Mononuclear cell (primary cell): ENCODE results near the gene TAS2R3. TPM values are rescaled to one million over a fixed set of nuclear protein-coding genes. Genes with fewer than 3 reads are reported as not detected.

Source experiments
- H3K27me3 ChIP-seq: 2 replicates; pipeline ENCODE4 v1.6.0; 2011; ENCODE audit warnings: low read length, control low read depth; ENCODE audit not compliant: insufficient read depth
- H3K4me1 ChIP-seq: 2 replicates; pipeline ENCODE4 v1.5.1; 2011; ENCODE audit warnings: mild to moderate bottlenecking, low read length, control low read depth; ENCODE audit not compliant: insufficient read depth
- H3K4me3 ChIP-seq: 2 replicates; pipeline ENCODE4 v1.5.1; 2011; ENCODE audit warnings: mild to moderate bottlenecking, low read length, moderate library complexity
- H3K9me3 ChIP-seq: 2 replicates; pipeline ENCODE4 v1.5.1; 2011; ENCODE audit warnings: low read depth, mild to moderate bottlenecking, control low read depth, low read length
- total RNA-seq: library from RNA; depleted of rRNA; stranded (reverse); fragments of >200 nt; gene quantifications from one replicate; pipeline ENCODE4 v1.2.3, GENCODE V29; 2012

The TAS2R3 gene, protein sequence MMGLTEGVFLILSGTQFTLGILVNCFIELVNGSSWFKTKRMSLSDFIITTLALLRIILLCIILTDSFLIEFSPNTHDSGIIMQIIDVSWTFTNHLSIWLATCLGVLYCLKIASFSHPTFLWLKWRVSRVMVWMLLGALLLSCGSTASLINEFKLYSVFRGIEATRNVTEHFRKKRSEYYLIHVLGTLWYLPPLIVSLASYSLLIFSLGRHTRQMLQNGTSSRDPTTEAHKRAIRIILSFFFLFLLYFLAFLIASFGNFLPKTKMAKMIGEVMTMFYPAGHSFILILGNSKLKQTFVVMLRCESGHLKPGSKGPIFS
- 0.73 TPM for total RNA-seq

DNA sequence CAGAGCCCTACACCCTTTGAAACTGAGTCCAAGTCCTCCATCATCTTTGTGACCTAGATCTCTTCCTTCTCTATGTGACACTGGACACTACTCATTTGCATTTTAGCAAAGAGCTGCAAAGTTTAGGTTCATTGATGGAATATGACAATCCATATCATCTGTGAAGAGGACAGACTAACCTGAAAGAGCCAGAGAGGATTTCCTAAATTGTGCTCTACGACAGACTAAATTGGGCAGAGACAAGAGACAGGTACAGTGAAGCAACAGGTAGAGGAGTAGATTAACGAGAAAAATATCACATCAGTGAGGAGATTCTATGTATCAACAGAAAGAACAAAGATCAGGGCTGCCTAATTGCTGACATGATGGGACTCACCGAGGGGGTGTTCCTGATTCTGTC, at the start of gene TAS2R3:
TSS of gene TAS2R3 (plus strand) at position 301 of the 400 bp plus-strand sequence. CDS start at position 363, 62 bp downstream.
- no peaks in the 10 kb centered on the region for H3K9me3 ChIP-seq
- H3K4me1 ChIP-seq, result no peaks in the 10 kb centered on the region
- H3K27me3 ChIP-seq, result no peaks in the 10 kb centered on the region
- no peak within 1 kb of the TSS for H3K4me3 ChIP-seq

- Histone ChIP-seq H3K9me3 (no peaks in the 10 kb centered on the region), H3K27me3 (no peaks in the 10 kb centered on the region), H3K4me1 (no peaks in the 10 kb centered on the region), H3K4me3 (no peak overlapping the region)
Observed at GRCh38 chr7:141714571-141714970, 49.3 kb upstream of the TAS2R3 start.

DNA sequence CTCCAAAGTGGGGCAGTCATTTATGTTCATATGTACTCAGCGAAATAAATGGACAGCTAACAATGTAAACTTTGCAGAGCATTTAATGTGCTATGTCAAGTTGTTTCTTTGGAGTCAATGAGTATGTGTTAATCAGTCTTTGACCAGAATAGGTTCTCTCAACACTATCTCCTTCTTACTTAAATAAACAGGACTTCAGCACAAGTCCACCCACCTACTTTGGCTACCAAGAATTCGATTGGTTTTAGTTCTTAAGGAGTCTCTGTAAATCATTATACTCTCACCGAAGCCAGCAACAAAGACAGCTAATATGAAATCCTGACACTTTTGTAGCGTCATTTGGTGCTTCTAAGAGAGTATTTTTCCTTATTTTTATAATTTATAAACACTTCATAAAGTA, 48.9 kb upstream of the TAS2R3 start:
- no peak overlapping the region for H3K4me3 ChIP-seq
- H3K27me3 ChIP-seq, result no peaks in the 10 kb centered on the region
- no peaks in the 10 kb centered on the region for H3K4me1 ChIP-seq
- no peaks in the 10 kb centered on the region for H3K9me3 ChIP-seq

- Histone ChIP-seq H3K9me3 (no peaks in the 10 kb centered on the region), H3K4me1 (no peaks in the 10 kb centered on the region), H3K4me3 (no peak overlapping the region), H3K27me3 (no peaks in the 10 kb centered on the region)
Observed at GRCh38 chr7:141715794-141716689, 47.9 kb upstream of the TAS2R3 start.

DNA sequence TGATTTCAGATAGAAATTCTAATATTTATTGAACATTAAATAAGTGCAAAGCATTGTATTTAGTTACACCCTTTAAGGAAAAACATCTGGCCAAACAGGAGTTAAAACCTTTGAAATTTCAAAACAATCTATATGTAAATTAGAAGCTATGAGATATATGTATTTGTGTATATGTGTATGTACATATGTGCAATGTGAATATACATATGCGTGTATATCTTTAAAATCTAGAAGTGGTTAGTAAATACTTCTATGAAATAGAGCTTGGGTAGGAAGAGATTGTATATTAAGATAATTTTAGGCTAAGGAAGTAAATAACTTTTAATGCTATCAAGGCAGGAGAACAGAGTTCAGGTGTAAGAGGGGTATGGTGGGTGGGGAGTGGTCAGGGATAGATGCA, 46.4 kb upstream of the TAS2R3 start:
- Histone ChIP-seq H3K9me3 (no peaks in the 10 kb centered on the region), H3K4me3 (no peak overlapping the region), H3K27me3 (no peaks in the 10 kb centered on the region), H3K4me1 (no peaks in the 10 kb centered on the region)

GRCh38 chr7:141722529-141722928, 41.4 kb upstream of the TAS2R3 start:
- Histone ChIP-seq H3K4me1 (no peaks in the 10 kb centered on the region), H3K9me3 (no peaks in the 10 kb centered on the region), H3K4me3 (no peak overlapping the region), H3K27me3 (no peaks in the 10 kb centered on the region)

GRCh38 chr7:141729020-141729419, 34.9 kb upstream of the TAS2R3 start:
- H3K27me3 ChIP-seq, result no peaks in the 10 kb centered on the region
- no peaks in the 10 kb centered on the region for H3K9me3 ChIP-seq
- H3K4me1 ChIP-seq, result no peaks in the 10 kb centered on the region
- H3K4me3 ChIP-seq, result no peak overlapping the region

GRCh38 chr7:141731476-141732149, 32.3 kb upstream of the TAS2R3 start:
- H3K27me3 ChIP-seq, result no peaks in the 10 kb centered on the region
- H3K4me3 ChIP-seq, result no peak overlapping the region
- H3K4me1 ChIP-seq, result no peaks in the 10 kb centered on the region
- H3K9me3 ChIP-seq, result no peaks in the 10 kb centered on the region

DNA sequence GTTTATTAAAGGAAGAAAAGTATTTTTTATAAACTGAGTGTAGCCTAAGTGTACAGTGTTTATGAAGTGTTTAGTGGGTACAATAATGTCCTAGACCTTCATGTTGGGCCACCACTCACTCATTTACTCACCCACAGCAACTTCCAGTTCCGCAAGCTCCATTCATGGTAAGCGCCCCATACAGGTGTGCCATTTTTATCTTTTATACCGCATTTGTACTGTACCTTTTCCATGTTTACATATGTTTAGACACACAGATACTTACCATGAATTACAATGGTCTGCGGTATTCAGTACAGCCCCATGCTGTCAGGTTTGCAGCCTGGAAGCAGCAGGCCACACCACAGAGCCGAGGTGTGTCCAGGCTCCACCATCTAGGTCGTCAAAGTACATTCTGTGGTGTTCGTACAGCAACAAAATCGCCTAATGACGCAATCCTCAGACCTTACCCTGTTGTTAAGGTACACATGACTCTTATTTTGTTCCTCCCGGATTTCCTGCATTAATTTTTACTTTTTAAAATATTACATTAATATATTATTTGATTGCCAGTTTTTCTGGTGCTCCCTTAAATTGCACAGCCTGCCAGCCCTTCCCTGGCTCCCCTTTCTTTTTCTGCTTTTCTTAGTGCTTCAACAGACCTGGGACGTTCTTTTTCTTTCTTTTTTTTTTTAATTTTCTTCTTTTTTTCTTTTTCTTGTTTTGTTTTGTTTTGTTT, 26.6 kb upstream of the TAS2R3 start:
- H3K4me3 ChIP-seq, result peak overlapping the region; percentile 87
- H3K9me3 ChIP-seq, result no peaks in the 10 kb centered on the region
- H3K4me1 ChIP-seq, result peaks cover 30% of the 10 kb centered on the region
- H3K27me3 ChIP-seq, result no peaks in the 10 kb centered on the region

- Histone ChIP-seq H3K4me1 (peaks cover 30% of the 10 kb centered on the region), H3K4me3 (peak within 1 kb of the TSS; percentile 87), H3K9me3 (no peaks in the 10 kb centered on the region), H3K27me3 (no peaks in the 10 kb centered on the region)
Observed at GRCh38 chr7:141737836-141738591, 25.9 kb upstream of the TAS2R3 start, which contains the start of gene SSBP1. SSBP1 (plus strand) TSS chr7:141738358; CDS start chr7:141739167, 809 bp downstream.

- H3K4me1 ChIP-seq, result peaks cover 30% of the 10 kb centered on the region
- peak overlapping the region; percentile 87 for H3K4me3 ChIP-seq
- no peaks in the 10 kb centered on the region for H3K9me3 ChIP-seq
- no peaks in the 10 kb centered on the region for H3K27me3 ChIP-seq
Observed at GRCh38 chr7:141738592-141739013, 25.3 kb upstream of the TAS2R3 start.

GRCh38 chr7:141739250-141739649, 24.6 kb upstream of the TAS2R3 start:
- H3K27me3 ChIP-seq, result no peaks in the 10 kb centered on the region
- H3K9me3 ChIP-seq, result no peaks in the 10 kb centered on the region
- H3K4me1 ChIP-seq, result peaks cover 30% of the 10 kb centered on the region
- H3K4me3 ChIP-seq, result no peak overlapping the region

GRCh38 chr7:141742229-141742628, 21.7 kb upstream of the TAS2R3 start:
- Histone ChIP-seq H3K4me3 (no peak overlapping the region), H3K9me3 (no peaks in the 10 kb centered on the region), H3K4me1 (peaks cover 26% of the 10 kb centered on the region), H3K27me3 (no peaks in the 10 kb centered on the region)

DNA sequence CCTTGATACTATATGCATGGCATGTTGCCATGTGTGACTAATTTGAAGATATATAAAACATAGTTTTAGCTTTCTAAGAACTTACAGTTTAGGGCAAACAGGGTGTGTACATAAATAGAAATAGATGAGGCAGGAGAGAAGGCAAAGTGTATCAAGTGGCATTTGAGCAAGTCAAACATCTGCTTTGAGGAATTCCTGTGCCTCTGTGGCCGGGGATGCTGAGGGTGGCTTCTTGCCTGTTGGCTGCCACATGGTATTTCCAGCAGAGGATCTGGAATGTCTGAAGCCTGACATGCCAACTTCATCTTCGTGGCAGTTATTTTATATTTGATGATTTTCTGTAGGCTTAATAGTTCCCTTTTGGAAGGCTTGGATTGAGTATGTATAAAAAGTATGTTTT, 19.8 kb upstream of the TAS2R3 start:
- Histone ChIP-seq H3K9me3 (no peaks in the 10 kb centered on the region), H3K27me3 (no peaks in the 10 kb centered on the region), H3K4me1 (peaks cover 16% of the 10 kb centered on the region), H3K4me3 (no peak overlapping the region)
